Measurements from ENCODE around the gene RAD23A. TPM values are rescaled to one million over a fixed set of nuclear protein-coding genes. Genes with fewer than 3 reads are reported as not detected.

The RAD23A gene
- total RNA-seq, 2 donors from 2014 or later = 53.7 to 94.6 TPM

DNA sequence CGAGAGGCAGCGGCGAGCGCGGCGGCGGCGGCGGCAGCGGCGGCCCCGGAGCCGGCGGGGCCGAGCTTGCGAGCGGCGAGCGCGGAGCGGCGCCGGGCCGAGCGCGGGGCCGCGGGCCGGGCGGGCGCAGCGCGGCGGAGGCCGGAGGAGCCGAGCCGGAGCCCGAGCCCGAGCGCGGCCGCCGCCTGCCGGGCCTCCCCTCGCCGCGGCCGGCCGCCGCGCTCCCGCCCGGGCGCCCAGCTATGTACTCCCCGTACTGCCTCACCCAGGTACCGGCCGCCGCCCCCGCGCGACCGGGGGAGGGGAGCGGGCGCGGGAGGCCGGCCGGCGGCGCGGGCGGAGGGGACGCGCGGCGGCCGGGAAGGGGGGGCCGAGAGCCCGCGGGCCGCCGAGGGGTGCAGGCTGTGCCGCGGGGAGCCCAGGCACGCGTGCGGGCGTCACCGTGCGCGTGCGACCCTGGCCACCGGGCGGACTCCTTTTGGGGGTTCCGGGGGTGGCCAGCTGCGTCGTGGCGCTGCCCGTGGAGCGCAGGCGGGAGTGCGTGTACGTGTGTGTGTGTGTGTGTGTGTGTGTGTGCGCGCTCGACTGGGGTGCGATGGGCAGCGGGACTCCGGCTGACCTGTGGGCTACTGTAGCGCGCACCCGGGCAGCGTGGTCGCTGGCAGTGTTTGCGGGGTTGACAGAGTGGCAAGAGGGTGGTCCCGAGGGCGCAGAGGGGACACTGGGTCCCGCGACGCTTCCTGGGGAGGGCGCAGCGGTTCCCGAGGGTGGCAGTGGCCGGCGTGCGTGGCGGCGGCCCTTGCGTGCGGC lies 50.1 kb downstream of the RAD23A start:
- TF ChIP-seq, protein P1, sequence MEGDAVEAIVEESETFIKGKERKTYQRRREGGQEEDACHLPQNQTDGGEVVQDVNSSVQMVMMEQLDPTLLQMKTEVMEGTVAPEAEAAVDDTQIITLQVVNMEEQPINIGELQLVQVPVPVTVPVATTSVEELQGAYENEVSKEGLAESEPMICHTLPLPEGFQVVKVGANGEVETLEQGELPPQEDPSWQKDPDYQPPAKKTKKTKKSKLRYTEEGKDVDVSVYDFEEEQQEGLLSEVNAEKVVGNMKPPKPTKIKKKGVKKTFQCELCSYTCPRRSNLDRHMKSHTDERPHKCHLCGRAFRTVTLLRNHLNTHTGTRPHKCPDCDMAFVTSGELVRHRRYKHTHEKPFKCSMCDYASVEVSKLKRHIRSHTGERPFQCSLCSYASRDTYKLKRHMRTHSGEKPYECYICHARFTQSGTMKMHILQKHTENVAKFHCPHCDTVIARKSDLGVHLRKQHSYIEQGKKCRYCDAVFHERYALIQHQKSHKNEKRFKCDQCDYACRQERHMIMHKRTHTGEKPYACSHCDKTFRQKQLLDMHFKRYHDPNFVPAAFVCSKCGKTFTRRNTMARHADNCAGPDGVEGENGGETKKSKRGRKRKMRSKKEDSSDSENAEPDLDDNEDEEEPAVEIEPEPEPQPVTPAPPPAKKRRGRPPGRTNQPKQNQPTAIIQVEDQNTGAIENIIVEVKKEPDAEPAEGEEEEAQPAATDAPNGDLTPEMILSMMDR (IDR thresholded peaks at IDR 0.05) = peak in 1 of 7 experiments; percentile 14
- TF ChIP-seq POLR2A (IDR thresholded peaks at IDR 0.05) = no peak
- H3K4me3 ChIP-seq = peak overlapping the region; percentile 39 to 47
- H3K9me3 ChIP-seq = no peaks in the 10 kb centered on the region
- peak overlapping the region; percentile 72 to 81 (median 77) for H3K27ac ChIP-seq
- H3K4me1 ChIP-seq = peaks cover 23% of the 10 kb centered on the region
- peaks cover 0 to 3% of the 10 kb centered on the region in 2 donors for H3K36me3 ChIP-seq (replicated peaks in 1 of 2; ENCODE audit: insufficient read depth in 1 of 2, low read depth in 2 of 2)
- ATAC-seq (peak; percentile 54), DNase-seq (peak in 2 of 4 donors; percentile 47 to 49)
- H3K27me3 ChIP-seq = no peaks in the 10 kb centered on the region
- WGBS, 2 donors = 1% methylated on average over 116 of the region's 129 CpGs; no CpG with 5 or more reads in 1 of the 2 donors
- intact Hi-C loops (cut with DNase I) = no loop called here

DNA sequence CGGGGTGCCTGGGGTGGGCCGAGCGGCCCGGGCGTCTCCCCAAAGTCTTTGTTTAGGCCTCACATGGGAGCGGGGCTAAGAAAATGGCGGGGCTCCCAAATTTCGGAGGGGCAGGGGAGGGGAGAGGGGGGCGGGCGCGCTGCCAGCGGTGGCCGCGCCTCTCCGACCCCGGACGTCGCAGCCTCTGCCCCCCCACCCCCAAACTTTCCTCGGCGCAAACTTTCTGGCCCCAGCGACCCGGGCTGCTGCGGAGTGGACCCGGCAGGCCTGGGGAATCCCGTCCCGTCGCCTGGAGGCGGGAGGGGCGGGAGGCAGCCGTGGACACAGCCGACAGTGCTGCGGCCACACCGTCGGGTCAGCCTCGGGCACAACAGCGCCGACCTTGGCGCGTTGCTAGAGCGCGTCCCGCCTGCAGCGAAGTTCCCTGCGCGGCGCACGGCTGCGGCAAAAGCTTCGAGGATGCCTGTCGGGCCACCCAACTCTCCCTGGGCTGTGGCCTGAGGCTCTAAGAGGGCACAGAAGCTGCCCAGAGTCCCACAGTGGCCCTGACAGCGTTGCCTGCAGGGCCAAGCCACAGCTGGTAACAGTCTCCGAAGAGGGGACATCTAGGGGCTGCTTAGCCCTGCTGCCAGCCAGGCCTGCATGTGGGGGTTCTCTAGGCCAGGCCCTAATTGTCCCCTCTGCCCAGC lies 50.9 kb downstream of the RAD23A start:
- H3K27me3 ChIP-seq = no peaks in the 10 kb centered on the region
- no peaks in the 10 kb centered on the region for H3K9me3 ChIP-seq
- TF ChIP-seq POLR2A (IDR thresholded peaks at IDR 0.05) = no peak
- TF ChIP-seq, protein P1 (IDR thresholded peaks at IDR 0.05) = no peak
- peak overlapping the region; percentile 39 to 47 for H3K4me3 ChIP-seq
- WGBS, 2 donors = 0 to 7% methylated on average over 3 to 46 of the region's 52 CpGs
- intact Hi-C loops (cut with DNase I) = no loop called here
- peaks cover 0 to 3% of the 10 kb centered on the region in 2 donors for H3K36me3 ChIP-seq (replicated peaks in 1 of 2; ENCODE audit: insufficient read depth in 1 of 2, low read depth in 2 of 2)
- peaks cover 24% of the 10 kb centered on the region for H3K4me1 ChIP-seq
- ATAC-seq = peak; percentile 51
- H3K27ac ChIP-seq = peak overlapping the region; percentile 72 to 81 (median 77)
- DNase-seq = peak; percentile 51 to 67 (median 54)

- DNase-seq (no peak), ATAC-seq (no peak)
- H3K4me1 ChIP-seq = peaks cover 32% of the 10 kb centered on the region
These were observed 51.7 kb downstream of the RAD23A start for GRCh38 chr19:12997179-12997966.

More at GRCh38 chr19:12997179-12997966, 51.7 kb downstream of the RAD23A start:
- no peaks in the 10 kb centered on the region for H3K9me3 ChIP-seq
- H3K27me3 ChIP-seq = no peaks in the 10 kb centered on the region
- TF ChIP-seq, protein P1 (IDR thresholded peaks at IDR 0.05) = no peak
- no peak for TF ChIP-seq POLR2A (IDR thresholded peaks at IDR 0.05)
- H3K36me3 ChIP-seq (replicated peaks in 1 of 2; ENCODE audit: insufficient read depth in 1 of 2, low read depth in 2 of 2) = peaks cover 0 to 3% of the 10 kb centered on the region in 2 donors
- intact Hi-C loops (cut with DNase I) = no loop called here
- peak overlapping the region in 2 of 4 donors; percentile 72 to 81 for H3K27ac ChIP-seq
- no peak overlapping the region for H3K4me3 ChIP-seq
- WGBS, 2 donors = 83 to 90% methylated on average over 6 to 25 of the region's 25 CpGs

Measured in body of pancreas (tissue), 4 donors.